Stimulated activated CD8-positive, alpha-beta memory T cell treated with anti-CD3 and anti-CD28 coated beads, Interleukin-4, amount 100 ng/mL, for 48 hours (primary cell): Measurements from ENCODE around the gene ADARB1.
A peak's percentile ranks its signal among the peaks of the same experiment; 100 is the strongest.

ENCODE experiments used
- DNase-seq: peaks from one replicate; pipeline ENCODE4 v3.0.0-alpha.2; 2020

Gene ADARB1

DNA sequence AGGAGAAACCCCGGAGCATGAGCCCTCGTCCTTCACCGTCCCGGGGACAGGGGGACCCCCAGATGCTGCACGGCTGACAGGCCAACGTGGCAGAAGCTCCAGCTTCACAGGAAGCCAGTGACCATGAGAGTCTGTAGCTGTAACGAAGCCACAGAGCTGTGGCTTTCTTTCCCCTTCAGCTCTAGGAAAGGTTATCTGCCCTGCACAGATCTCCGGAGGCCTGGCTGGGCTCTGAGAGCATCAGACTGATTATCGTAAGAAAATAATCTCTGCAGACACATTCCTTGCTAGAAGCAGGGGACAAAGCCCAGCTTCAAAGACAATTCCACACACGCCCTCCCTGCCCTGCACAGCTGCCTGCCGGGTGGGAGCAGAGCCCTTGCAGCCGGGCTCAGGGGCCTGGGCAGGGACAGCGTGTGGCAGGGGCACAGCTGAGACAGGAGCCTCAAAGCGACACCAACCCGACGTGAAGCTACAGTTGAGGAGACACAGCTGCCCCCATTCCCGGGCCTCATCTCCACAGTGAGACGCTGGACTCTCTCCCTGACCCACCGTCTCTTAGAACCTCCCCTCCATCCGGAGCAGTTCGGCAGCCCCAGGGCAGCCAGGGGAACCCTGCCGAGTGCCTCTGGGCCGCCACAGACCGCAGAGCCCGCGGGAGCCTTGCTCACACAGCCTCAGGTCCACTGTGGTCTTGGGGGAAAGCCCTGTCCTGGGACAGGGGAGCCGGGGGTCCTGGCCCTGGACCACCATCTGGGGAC is 182.7 kb downstream of the ADARB1 start:
- DNase-seq: no peak

- DNase-seq: no peak
Measured at GRCh38 chr21:45257673-45258341, 183.4 kb downstream of the ADARB1 start.

DNA sequence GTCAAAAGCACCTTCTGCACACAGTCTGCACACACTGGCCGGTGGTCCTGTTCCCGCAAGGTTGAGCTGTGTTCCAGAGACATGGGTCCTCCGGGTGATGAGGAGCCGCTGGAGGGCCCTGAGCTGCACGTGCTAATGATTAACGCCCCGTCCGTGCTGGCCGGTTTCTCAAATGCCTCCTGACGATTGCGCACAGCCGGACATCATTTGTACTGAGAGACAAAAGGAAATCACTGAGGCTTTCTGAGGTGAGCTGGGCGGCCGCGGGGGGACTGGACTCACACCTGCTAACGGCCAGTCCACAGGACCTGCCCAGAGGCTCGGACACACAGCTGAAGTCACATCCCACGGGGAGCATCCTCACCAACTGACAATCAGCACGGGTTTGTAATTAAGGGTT is 184.1 kb downstream of the ADARB1 start:
- no peak for DNase-seq

DNA sequence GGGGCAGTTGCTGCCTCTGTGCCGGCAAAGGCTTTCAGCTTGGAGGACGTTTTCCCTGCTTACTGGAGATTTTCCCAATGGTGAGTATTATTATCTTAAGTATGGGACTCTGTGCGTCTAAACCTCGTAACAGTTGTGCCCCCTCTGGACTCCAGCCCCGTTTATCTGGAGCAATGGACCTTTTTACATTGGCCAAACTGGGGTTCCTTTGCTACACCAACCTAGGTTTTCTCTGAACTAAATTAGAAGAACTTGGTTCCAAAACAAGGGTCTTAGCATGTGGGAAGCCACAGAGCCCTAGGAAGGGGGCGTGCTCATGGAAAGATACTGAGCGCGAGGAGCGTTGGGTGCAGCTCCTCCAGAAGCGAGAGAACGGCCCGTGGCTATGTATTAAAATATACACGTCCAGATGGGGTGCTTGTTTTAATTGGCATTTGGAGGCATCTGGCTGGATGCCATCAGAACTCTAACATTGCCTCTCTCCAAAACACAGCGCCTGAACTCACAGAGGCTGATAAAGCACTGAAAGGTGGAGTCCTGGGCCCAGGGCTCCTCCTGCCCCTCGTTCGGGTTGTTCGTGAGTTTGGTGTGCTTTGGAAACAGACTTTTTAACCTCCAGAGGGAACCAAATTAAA is 184.9 kb downstream of the ADARB1 start:
- DNase-seq: no peak

- DNase-seq: no peak
Measured at GRCh38 chr21:45260191-45260825, 185.9 kb downstream of the ADARB1 start.

DNA sequence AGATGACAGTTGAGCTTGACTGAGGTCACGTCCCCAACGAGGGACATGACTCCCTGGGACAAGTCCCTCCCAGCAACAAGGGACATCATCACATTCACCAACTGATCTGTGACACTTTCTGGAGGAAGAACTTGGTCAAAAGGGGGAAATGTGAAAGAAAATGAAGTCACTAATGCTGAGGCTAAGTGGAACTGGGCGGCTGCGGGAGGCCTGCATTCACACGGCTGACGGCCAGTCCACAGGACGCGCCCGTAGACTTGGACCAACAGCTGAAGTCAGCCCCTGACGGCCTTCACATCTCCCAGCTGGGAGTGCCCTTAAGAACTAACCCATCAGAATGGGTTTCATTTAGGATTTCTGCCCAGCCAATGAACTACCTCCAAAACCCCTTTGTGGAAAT is 186.7 kb downstream of the ADARB1 start:
- no peak for DNase-seq

DNA sequence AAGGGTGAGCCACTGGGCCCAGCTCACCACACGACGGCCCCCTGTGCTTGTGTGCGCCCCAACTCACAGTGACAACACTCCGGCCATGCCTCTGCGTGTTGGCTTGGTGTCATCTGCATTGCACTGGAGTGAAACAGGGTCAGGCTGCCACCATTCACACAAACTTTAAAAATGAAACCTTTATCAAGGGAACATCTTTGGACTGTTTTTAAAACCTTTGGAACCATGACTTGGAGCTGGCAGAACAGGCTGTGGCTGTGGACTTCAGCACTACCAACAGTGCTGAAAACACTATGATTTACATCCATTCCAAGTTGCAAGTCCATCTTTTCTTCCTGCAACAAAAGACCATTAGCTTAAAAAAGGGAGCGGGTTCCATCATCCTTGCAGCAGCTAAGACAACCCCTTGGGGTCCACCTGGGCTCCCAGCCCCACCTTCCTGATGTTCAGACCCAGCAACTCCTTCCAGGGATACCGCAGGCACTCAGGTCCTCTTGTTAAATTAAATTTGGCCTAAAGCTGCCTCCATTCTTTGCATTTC is 187.7 kb downstream of the ADARB1 start:
- DNase-seq: no peak

DNA sequence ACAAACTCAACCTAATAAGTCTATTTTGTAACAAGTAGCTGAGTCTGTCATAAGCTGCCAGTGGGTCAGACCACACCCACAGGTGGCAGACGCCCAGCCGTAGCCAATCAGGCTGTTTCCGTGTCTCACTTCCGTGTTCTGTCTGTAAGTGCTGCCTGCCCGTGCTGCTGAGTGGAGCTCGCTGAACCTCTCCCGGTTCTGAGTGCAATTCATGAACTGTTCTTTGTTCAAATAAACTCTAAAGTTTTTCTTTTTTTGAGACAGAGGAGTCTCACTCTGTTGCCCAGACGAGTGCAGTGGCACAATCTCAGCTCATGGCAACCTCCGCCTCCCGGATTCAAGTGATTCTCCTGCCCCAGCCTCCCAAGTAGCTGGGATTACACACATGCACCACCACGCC is 188.2 kb downstream of the ADARB1 start:
- peak; percentile 18 for DNase-seq

DNA sequence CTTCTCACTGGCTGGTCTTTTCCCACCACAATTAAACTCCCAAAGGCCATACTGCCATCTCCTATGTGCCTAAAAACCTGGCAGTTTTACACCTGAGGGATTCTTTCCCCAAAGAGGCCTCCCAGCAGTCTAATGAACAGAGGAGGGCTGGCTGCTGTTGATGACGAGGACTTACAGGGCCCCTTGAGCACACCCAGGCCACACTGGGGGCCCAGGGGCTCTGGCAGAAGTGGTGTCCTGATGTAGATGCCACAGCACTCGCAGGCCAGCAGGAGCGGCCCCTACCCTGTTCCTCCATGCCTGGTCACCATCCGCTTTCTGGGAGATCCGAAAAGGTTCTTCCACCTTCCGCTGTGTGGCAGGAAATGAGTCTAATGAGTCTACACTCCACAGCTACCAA is 189.2 kb downstream of the ADARB1 start:
- DNase-seq: no peak

GRCh38 chr21:45264146-45264911 is 189.9 kb downstream of the ADARB1 start:
- DNase-seq: no peak

DNA sequence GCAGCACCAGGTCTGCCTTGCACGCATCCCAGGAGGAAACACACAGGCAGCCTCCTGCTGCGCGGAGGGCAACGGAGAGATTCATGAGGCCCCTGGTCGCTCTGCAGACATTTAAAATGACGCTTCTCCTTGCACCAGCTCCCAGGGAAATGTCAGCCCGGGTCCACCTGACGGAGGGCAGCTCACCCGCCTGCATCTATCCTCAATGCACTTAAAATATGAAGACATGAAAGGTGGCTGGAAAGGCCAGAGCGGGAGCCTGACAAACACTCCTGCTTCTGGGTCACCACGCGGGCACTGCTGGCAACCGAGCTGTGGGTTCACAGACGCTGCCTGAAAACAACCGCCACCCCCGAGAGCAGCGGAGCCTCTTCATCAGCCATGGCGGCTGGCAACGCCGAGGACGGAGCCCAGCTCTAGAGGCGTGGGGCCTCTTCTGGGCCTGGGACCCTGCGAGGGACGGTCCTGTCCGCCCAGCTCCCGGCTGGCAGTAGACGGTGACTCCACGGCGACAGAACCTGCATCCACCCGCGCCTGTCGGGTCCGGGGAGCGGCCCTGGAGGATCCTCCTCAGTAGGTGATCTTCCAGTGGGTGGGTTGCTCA is 190.6 kb downstream of the ADARB1 start:
- DNase-seq: no peak

DNA sequence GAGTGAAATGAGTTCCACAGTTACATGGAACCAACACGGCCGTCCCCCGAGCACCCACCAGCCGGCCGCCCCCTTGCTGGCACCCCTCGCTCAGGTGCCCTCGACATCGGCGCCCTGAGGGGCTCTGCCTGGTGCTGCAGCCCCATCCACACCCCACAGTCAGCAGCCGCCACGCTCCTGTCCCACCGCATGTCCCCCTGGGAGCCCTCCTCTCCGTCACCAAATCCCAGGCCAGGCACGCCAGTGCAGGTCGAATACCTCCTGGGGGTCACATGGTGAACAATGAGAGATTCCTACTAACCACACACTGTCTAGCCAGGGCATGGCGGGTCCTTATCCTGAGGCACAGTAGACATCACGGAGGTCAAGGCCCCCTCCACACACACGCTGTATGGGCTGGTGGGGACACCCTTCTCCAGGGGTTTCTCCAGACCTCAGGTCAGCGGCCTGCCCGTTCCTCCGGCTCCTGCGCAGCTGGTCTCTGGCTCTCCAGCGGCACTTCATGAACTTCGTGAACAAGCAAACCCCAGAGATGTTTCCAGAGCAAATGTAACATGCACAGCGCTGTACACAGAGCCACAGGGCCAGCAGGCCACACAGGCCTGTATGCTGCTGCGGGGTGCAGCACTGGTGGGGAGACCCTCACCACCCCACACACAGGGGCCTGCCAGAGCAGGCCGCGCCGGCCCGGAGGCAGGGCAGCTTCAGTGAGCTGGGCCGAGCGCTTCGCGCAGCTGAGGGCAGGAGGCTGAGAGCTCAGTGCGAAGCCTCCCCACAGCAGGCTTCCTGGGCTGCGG is 191.5 kb downstream of the ADARB1 start:
- DNase-seq: no peak

GRCh38 chr21:45266518-45267389 is 192.4 kb downstream of the ADARB1 start:
- peak; percentile 65 for DNase-seq

DNA sequence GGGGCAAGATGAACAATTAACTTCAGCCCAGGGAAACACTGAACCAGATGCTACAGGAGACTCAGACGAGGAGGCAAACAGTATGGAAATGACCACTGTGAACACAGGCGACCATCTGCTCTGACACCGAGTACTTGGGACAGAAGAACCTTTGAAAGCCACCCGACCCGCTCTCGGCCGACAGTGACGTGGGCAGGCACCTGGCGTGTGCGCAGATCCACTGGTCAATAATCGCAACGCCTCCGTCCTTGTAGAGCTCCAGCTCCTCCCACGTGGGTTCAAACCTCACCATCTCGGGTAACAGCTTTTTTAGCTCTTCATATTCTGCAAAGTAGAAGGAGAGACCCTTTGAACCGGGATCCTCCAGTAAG is 193.0 kb downstream of the ADARB1 start:
- DNase-seq: no peak

GRCh38 chr21:45269861-45270260 is 195.5 kb downstream of the ADARB1 start:
- DNase-seq: no peak

DNA sequence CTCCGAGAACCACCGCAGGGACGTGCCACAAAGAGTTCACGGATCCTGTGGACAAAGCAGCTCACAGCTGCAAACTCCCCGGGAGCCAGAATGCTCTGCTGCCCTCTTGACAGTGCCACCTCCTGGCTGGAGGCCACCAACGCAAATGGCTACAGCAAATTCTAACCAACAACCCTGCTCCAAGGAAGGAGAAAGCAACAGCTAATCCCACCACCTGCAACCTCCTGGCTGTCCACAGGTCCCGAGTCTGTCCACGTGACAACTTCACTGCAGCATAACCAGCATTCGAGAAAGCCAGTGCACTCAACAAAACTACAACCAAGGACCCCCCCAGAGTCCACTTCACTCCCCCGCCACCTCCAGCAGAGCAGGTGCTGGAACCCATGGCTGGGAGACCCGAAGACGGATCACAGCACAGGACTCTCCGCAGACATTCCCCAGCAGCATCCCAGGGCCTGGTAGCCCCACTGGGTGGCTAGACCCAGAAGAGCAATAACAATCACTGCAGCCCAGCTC is 196.0 kb downstream of the ADARB1 start:
- no peak for DNase-seq
